ENCODE results near the gene CDH23. TPM values are rescaled to one million over a fixed set of nuclear protein-coding genes. Genes with fewer than 3 reads are reported as not detected.

Gene CDH23
- total and polyA plus RNA-seq, 9 of the 15 experiments (the other 6 are each of a cell fraction or from before 2014, with no cell fraction given): 0.18 to 1.2 (median 0.47) TPM

DNA sequence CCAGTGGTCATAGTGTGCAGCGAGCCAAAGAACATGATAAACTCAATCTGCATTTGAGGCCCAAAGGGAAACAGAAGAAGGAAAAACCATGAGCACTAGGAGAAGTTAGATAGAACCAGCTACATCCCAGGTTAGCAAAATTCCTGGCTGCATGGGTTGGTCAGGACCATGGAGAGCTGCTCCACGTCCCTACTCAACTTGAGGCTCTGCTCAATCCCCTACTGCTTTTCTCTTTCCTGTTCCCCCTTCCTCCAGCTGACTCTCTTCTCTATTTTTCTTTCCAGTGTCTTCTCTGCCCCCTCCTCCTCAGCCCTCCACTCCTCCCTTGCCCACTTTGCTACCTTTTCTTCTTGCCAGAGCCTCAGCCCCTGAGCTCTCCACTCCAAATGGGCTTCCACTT, 398.5 kb downstream of the CDH23 start (continued):
- TF ChIP-seq, protein P1, sequence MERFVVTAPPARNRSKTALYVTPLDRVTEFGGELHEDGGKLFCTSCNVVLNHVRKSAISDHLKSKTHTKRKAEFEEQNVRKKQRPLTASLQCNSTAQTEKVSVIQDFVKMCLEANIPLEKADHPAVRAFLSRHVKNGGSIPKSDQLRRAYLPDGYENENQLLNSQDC (CRISPR knock-in tag; IDR thresholded peaks at IDR 0.05): no peak
- TF ChIP-seq ZC3H8 (IDR thresholded peaks at IDR 0.05) (no peak), ZNF354B (CRISPR knock-in tag; IDR thresholded peaks at IDR 0.05) (no peak), OTX1 (CRISPR knock-in tag; IDR thresholded peaks at IDR 0.05) (0 out of 2 replicates have a peak, but pooled peaks have one; percentile 61), ZBTB9 (CRISPR knock-in tag; IDR thresholded peaks at IDR 0.05) (no peak), JUN (IDR thresholded peaks at IDR 0.05; ENCODE audit: borderline replicate concordance, low read depth, low read length) (no peak), JUN (CRISPR knock-in tag; IDR thresholded peaks at IDR 0.05; ENCODE audit: borderline replicate concordance) (no peak), TAF7 (tag; IDR thresholded peaks at IDR 0.05) (no peak), TSC22D4 (tag; IDR thresholded peaks at IDR 0.05) (no peak), DPF2 (IDR thresholded peaks at IDR 0.05) (0 out of 2 replicates have a peak, but pooled peaks have one; percentile 27), MAZ (CRISPR knock-in tag; conservative IDR thresholded peaks at IDR 0.05 in 1 of 2, IDR thresholded peaks at IDR 0.05 in 1 of 2) (peak in 1 of 2 experiments; percentile 71; a peak in 2 of 4 replicates), ZFP36 (IDR thresholded peaks at IDR 0.05; ENCODE audit: low read depth, low read length, partially characterized antibody) (no peak), XRCC5 (IDR thresholded peaks at IDR 0.05; ENCODE audit: low read depth, low read length) (0 out of 2 replicates have a peak, but pooled peaks have one; percentile 31), ELF2 (CRISPR knock-in tag; IDR thresholded peaks at IDR 0.05) (no peak), SIN3A (IDR thresholded peaks at IDR 0.05; ENCODE audit: borderline replicate concordance in 2 of 2, control insufficient read depth in 1 of 2, low read depth in 2 of 2, low read length in 2 of 2) (peak in 1 of 2 experiments; percentile 17; a peak in 1 of 4 replicates)
- TF ChIP-seq, protein P2, sequence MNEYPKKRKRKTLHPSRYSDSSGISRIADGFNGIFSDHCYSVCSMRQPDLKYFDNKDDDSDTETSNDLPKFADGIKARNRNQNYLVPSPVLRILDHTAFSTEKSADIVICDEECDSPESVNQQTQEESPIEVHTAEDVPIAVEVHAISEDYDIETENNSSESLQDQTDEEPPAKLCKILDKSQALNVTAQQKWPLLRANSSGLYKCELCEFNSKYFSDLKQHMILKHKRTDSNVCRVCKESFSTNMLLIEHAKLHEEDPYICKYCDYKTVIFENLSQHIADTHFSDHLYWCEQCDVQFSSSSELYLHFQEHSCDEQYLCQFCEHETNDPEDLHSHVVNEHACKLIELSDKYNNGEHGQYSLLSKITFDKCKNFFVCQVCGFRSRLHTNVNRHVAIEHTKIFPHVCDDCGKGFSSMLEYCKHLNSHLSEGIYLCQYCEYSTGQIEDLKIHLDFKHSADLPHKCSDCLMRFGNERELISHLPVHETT (CRISPR knock-in tag; conservative IDR thresholded peaks at IDR 0.05 in 1 of 2, IDR thresholded peaks at IDR 0.05 in 1 of 2): peak in 1 of 2 experiments; percentile 53; a peak in 1 of 4 replicates
- TF ChIP-seq, protein P3, sequence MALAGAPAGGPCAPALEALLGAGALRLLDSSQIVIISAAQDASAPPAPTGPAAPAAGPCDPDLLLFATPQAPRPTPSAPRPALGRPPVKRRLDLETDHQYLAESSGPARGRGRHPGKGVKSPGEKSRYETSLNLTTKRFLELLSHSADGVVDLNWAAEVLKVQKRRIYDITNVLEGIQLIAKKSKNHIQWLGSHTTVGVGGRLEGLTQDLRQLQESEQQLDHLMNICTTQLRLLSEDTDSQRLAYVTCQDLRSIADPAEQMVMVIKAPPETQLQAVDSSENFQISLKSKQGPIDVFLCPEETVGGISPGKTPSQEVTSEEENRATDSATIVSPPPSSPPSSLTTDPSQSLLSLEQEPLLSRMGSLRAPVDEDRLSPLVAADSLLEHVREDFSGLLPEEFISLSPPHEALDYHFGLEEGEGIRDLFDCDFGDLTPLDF (CRISPR knock-in tag; IDR thresholded peaks at IDR 0.05): no peak
- TF ChIP-seq, protein P4, sequence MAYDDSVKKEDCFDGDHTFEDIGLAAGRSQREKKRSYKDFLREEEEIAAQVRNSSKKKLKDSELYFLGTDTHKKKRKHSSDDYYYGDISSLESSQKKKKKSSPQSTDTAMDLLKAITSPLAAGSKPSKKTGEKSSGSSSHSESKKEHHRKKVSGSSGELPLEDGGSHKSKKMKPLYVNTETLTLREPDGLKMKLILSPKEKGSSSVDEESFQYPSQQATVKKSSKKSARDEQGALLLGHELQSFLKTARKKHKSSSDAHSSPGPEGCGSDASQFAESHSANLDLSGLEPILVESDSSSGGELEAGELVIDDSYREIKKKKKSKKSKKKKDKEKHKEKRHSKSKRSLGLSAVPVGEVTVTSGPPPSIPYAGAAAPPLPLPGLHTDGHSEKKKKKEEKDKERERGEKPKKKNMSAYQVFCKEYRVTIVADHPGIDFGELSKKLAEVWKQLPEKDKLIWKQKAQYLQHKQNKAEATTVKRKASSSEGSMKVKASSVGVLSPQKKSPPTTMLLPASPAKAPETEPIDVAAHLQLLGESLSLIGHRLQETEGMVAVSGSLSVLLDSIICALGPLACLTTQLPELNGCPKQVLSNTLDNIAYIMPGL (CRISPR knock-in tag; IDR thresholded peaks at IDR 0.05): 0 out of 2 replicates have a peak, but pooled peaks have one; percentile 66
